Measurements from ENCODE around the gene POLN.

The POLN gene

GRCh38 chr4:2082118-2082517 is 159.8 kb downstream of the POLN start:
- no peaks in the 10 kb centered on the region for H3K9me3 ChIP-seq (ENCODE audit: insufficient read depth, low read depth, low read length)
- no peak for TF ChIP-seq EZH2phosphoT487 (IDR thresholded peaks at IDR 0.05; ENCODE audit: borderline replicate concordance)
- H3K9ac ChIP-seq (ENCODE audit: low read depth, low read length, poor library complexity, severe bottlenecking), result no peak overlapping the region
- no peak overlapping the region for H3K4me2 ChIP-seq (ENCODE audit: low read depth, low read length, poor library complexity, severe bottlenecking)
- H3K4me3 ChIP-seq (ENCODE audit: low read length, poor library complexity, severe bottlenecking), result no peak overlapping the region
- H3K4me1 ChIP-seq (ENCODE audit: insufficient read depth, low read length, poor library complexity, severe bottlenecking), result no peaks in the 10 kb centered on the region
- no peaks in the 10 kb centered on the region for H3K27me3 ChIP-seq (ENCODE audit: insufficient read depth, low read length, poor library complexity, severe bottlenecking)
- no peaks in the 10 kb centered on the region for H3K9me2 ChIP-seq (replicated peaks; ENCODE audit: low read depth, low read length)
- H2AFZ ChIP-seq (ENCODE audit: low read length), result no peak overlapping the region
- H4K20me1 ChIP-seq (ENCODE audit: insufficient read depth, low read length, poor library complexity, severe bottlenecking), result no peaks in the 10 kb centered on the region
- H3K36me3 ChIP-seq (ENCODE audit: insufficient read depth, low read length), result no peaks in the 10 kb centered on the region
- no peaks in the 10 kb centered on the region for H3F3A ChIP-seq (ENCODE audit: low read depth)
- H3K79me2 ChIP-seq (ENCODE audit: insufficient read depth, low read length), result no peaks in the 10 kb centered on the region

GRCh38 chr4:2081540-2081939 is 160.4 kb downstream of the POLN start:
- Histone ChIP-seq H3K27me3 (ENCODE audit: insufficient read depth, low read length, poor library complexity, severe bottlenecking) (no peaks in the 10 kb centered on the region), H3F3A (ENCODE audit: low read depth) (no peaks in the 10 kb centered on the region), H3K4me1 (ENCODE audit: insufficient read depth, low read length, poor library complexity, severe bottlenecking) (no peaks in the 10 kb centered on the region), H4K20me1 (ENCODE audit: insufficient read depth, low read length, poor library complexity, severe bottlenecking) (no peaks in the 10 kb centered on the region), H3K36me3 (ENCODE audit: insufficient read depth, low read length) (no peaks in the 10 kb centered on the region), H3K9ac (ENCODE audit: low read depth, low read length, poor library complexity, severe bottlenecking) (no peak overlapping the region), H3K9me3 (ENCODE audit: insufficient read depth, low read depth, low read length) (no peaks in the 10 kb centered on the region), H3K4me3 (ENCODE audit: low read length, poor library complexity, severe bottlenecking) (no peak overlapping the region), H3K79me2 (ENCODE audit: insufficient read depth, low read length) (no peaks in the 10 kb centered on the region), H3K9me2 (replicated peaks; ENCODE audit: low read depth, low read length) (no peaks in the 10 kb centered on the region), H2AFZ (ENCODE audit: low read length) (no peak overlapping the region), H3K4me2 (ENCODE audit: low read depth, low read length, poor library complexity, severe bottlenecking) (no peak overlapping the region)
- TF ChIP-seq CTCF (conservative IDR thresholded peaks at IDR 0.05; ENCODE audit: low read length) (no peak), EZH2phosphoT487 (IDR thresholded peaks at IDR 0.05; ENCODE audit: borderline replicate concordance) (no peak)

- TF ChIP-seq EZH2phosphoT487 (IDR thresholded peaks at IDR 0.05; ENCODE audit: borderline replicate concordance) (no peak), CTCF (conservative IDR thresholded peaks at IDR 0.05; ENCODE audit: low read length) (no peak)
- Histone ChIP-seq H3K9me2 (replicated peaks; ENCODE audit: low read depth, low read length) (no peaks in the 10 kb centered on the region), H3K4me2 (ENCODE audit: low read depth, low read length, poor library complexity, severe bottlenecking) (no peak overlapping the region), H3K79me2 (ENCODE audit: insufficient read depth, low read length) (no peaks in the 10 kb centered on the region), H3K9me3 (ENCODE audit: insufficient read depth, low read depth, low read length) (no peaks in the 10 kb centered on the region), H3K36me3 (ENCODE audit: insufficient read depth, low read length) (no peaks in the 10 kb centered on the region), H3K4me3 (ENCODE audit: low read length, poor library complexity, severe bottlenecking) (no peak overlapping the region), H3K9ac (ENCODE audit: low read depth, low read length, poor library complexity, severe bottlenecking) (no peak overlapping the region), H4K20me1 (ENCODE audit: insufficient read depth, low read length, poor library complexity, severe bottlenecking) (no peaks in the 10 kb centered on the region), H3K4me1 (ENCODE audit: insufficient read depth, low read length, poor library complexity, severe bottlenecking) (no peaks in the 10 kb centered on the region), H2AFZ (ENCODE audit: low read length) (no peak overlapping the region), H3K27me3 (ENCODE audit: insufficient read depth, low read length, poor library complexity, severe bottlenecking) (no peaks in the 10 kb centered on the region), H3F3A (ENCODE audit: low read depth) (no peaks in the 10 kb centered on the region)
These were observed 161.3 kb downstream of the POLN start for GRCh38 chr4:2080429-2081300.

DNA sequence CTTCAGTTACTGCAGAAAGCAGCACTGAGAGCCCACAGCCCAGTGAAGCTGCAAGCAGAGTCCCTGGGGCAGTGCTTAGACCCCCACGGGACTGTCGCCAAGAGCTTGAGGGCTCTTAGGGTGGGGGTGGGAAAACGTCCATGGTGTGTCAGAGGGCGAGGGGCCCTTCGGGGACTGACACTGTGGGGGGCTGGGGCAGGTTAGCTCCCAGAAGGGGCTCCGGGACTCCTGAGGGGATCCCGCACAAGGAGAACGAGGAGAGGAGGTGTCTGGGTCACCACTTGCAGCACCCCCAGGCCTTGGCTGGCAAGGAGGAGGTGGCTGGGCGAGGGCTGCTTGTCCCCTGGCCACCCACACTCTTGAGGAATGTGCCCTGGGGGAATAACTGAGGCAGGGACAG is 162.0 kb downstream of the POLN start:
- H3K9me2 ChIP-seq (replicated peaks; ENCODE audit: low read depth, low read length), result no peaks in the 10 kb centered on the region
- H4K20me1 ChIP-seq (ENCODE audit: insufficient read depth, low read length, poor library complexity, severe bottlenecking), result no peaks in the 10 kb centered on the region
- no peaks in the 10 kb centered on the region for H3K36me3 ChIP-seq (ENCODE audit: insufficient read depth, low read length)
- no peaks in the 10 kb centered on the region for H3K9me3 ChIP-seq (ENCODE audit: insufficient read depth, low read depth, low read length)
- H3K9ac ChIP-seq (ENCODE audit: low read depth, low read length, poor library complexity, severe bottlenecking), result no peak overlapping the region
- no peaks in the 10 kb centered on the region for H3F3A ChIP-seq (ENCODE audit: low read depth)
- H3K4me2 ChIP-seq (ENCODE audit: low read depth, low read length, poor library complexity, severe bottlenecking), result no peak overlapping the region
- no peaks in the 10 kb centered on the region for H3K4me1 ChIP-seq (ENCODE audit: insufficient read depth, low read length, poor library complexity, severe bottlenecking)
- no peaks in the 10 kb centered on the region for H3K27me3 ChIP-seq (ENCODE audit: insufficient read depth, low read length, poor library complexity, severe bottlenecking)
- no peak for TF ChIP-seq EZH2phosphoT487 (IDR thresholded peaks at IDR 0.05; ENCODE audit: borderline replicate concordance)
- TF ChIP-seq CTCF (conservative IDR thresholded peaks at IDR 0.05; ENCODE audit: low read length), result no peak
- no peak overlapping the region for H3K4me3 ChIP-seq (ENCODE audit: low read length, poor library complexity, severe bottlenecking)
- H3K79me2 ChIP-seq (ENCODE audit: insufficient read depth, low read length), result no peaks in the 10 kb centered on the region
- H2AFZ ChIP-seq (ENCODE audit: low read length), result no peak overlapping the region

Data from Loucy (cell line).